ENCODE results near the gene MAPRE2. TPM values are rescaled to one million over a fixed set of nuclear protein-coding genes. Genes with fewer than 3 reads are reported as not detected.

Gene MAPRE2
- total and polyA plus RNA-seq, 9 donors, result 16.2 to 59.9 (median 27.8) TPM

GRCh38 chr18:35174745-35175144 lies 133.5 kb downstream of the MAPRE2 start:
- TF ChIP-seq EP300 (IDR thresholded peaks at IDR 0.05) (no peak), CTCF (IDR thresholded peaks at IDR 0.05) (no peak), POLR2A (IDR thresholded peaks at IDR 0.05) (no peak)
- no peaks in the 10 kb centered on the region for H3K4me1 ChIP-seq (ENCODE audit: insufficient read depth)
- WGBS, 3 donors, result 94 to 98% (median 94%) methylated on average over 2 of the region's 2 CpGs
- intact Hi-C loops (cut with DNase I), result no loop called here
- no peaks in the 10 kb centered on the region for H3K9me3 ChIP-seq
- H3K27ac ChIP-seq, result no peak overlapping the region
- no peak for DNase-seq
- H3K27me3 ChIP-seq, result no peaks in the 10 kb centered on the region
- no peaks in the 10 kb centered on the region for H3K36me3 ChIP-seq
- H3K4me3 ChIP-seq, result no peak overlapping the region

- Histone ChIP-seq H3K27me3 (no peaks in the 10 kb centered on the region), H3K4me3 (no peak overlapping the region), H3K36me3 (no peaks in the 10 kb centered on the region), H3K9me3 (no peaks in the 10 kb centered on the region), H3K4me1 (ENCODE audit: insufficient read depth) (no peaks in the 10 kb centered on the region), H3K27ac (no peak overlapping the region)
- DNase-seq, result no peak
- intact Hi-C loops (cut with DNase I), result no loop called here
- WGBS, 3 donors, result 91 to 96% (median 91%) methylated on average over 3 of the region's 3 CpGs
- no peak for TF ChIP-seq POLR2A (IDR thresholded peaks at IDR 0.05)
- no peak for TF ChIP-seq CTCF (IDR thresholded peaks at IDR 0.05)
- TF ChIP-seq EP300 (IDR thresholded peaks at IDR 0.05), result no peak
Observed at GRCh38 chr18:35176925-35177324, 135.7 kb downstream of the MAPRE2 start.

- Histone ChIP-seq H3K4me3 (no peak overlapping the region), H3K27ac (no peak overlapping the region), H3K36me3 (no peaks in the 10 kb centered on the region), H3K27me3 (no peaks in the 10 kb centered on the region), H3K4me1 (ENCODE audit: insufficient read depth) (no peaks in the 10 kb centered on the region), H3K9me3 (no peaks in the 10 kb centered on the region)
- no peak for DNase-seq
- TF ChIP-seq POLR2A (IDR thresholded peaks at IDR 0.05) (no peak), EP300 (IDR thresholded peaks at IDR 0.05) (no peak), CTCF (IDR thresholded peaks at IDR 0.05) (no peak)
- intact Hi-C loops (cut with DNase I), result no loop called here
- WGBS, 3 donors, result 84 to 88% (median 87%) methylated on average over 3 of the region's 3 CpGs
Observed at GRCh38 chr18:35178260-35178659, 137.0 kb downstream of the MAPRE2 start.

GRCh38 chr18:35179906-35180305 lies 138.7 kb downstream of the MAPRE2 start:
- WGBS, 3 donors, result 95 to 97% (median 97%) methylated on average over 4 of the region's 4 CpGs
- H3K27ac ChIP-seq, result no peak overlapping the region
- TF ChIP-seq POLR2A (IDR thresholded peaks at IDR 0.05), result no peak
- no peak for TF ChIP-seq CTCF (IDR thresholded peaks at IDR 0.05)
- no peak for TF ChIP-seq EP300 (IDR thresholded peaks at IDR 0.05)
- no peaks in the 10 kb centered on the region for H3K27me3 ChIP-seq
- no peaks in the 10 kb centered on the region for H3K9me3 ChIP-seq
- H3K4me3 ChIP-seq, result no peak overlapping the region
- intact Hi-C loops (cut with DNase I), result no loop called here
- DNase-seq, result no peak
- H3K4me1 ChIP-seq (ENCODE audit: insufficient read depth), result no peaks in the 10 kb centered on the region
- H3K36me3 ChIP-seq, result no peaks in the 10 kb centered on the region

GRCh38 chr18:35180455-35180854 lies 139.2 kb downstream of the MAPRE2 start:
- TF ChIP-seq CTCF (IDR thresholded peaks at IDR 0.05) (no peak), POLR2A (IDR thresholded peaks at IDR 0.05) (no peak), EP300 (IDR thresholded peaks at IDR 0.05) (no peak)
- Histone ChIP-seq H3K27me3 (no peaks in the 10 kb centered on the region), H3K4me3 (no peak overlapping the region), H3K9me3 (no peaks in the 10 kb centered on the region), H3K27ac (no peak overlapping the region), H3K36me3 (no peaks in the 10 kb centered on the region), H3K4me1 (ENCODE audit: insufficient read depth) (no peaks in the 10 kb centered on the region)
- DNase-seq, result no peak
- 40 to 46% (median 44%) methylated on average over 1 of the region's 1 CpG for WGBS, 3 donors
- intact Hi-C loops (cut with DNase I), result no loop called here
